Measurements from ENCODE around the gene ATXN10.

Gene ATXN10

GRCh38 chr22:45892681-45893461 lies 221.2 kb downstream of the ATXN10 start:
- no peak for DNase-seq

GRCh38 chr22:45893516-45893915 lies 221.9 kb downstream of the ATXN10 start:
- DNase-seq = no peak
